Fibroblast of skin of right quadriceps (primary cell): ENCODE results near the gene TMEM164.

Source experiments
- DNase-seq: peaks from one replicate; pipeline ENCODE4 v3.0.0-alpha.2; 2013

TMEM164 gene

GRCh38 chrX:110215411-110215810 lies 212.5 kb downstream of the TMEM164 start:
- DNase-seq = no peak

GRCh38 chrX:110216027-110216426 lies 213.1 kb downstream of the TMEM164 start:
- DNase-seq = no peak

GRCh38 chrX:110218591-110218990 lies 215.7 kb downstream of the TMEM164 start:
- DNase-seq = peak; percentile 83

GRCh38 chrX:110219920-110220319 lies 217.0 kb downstream of the TMEM164 start:
- peak; percentile 42 for DNase-seq

- DNase-seq = no peak
Observed at GRCh38 chrX:110222497-110223257, 219.8 kb downstream of the TMEM164 start.

GRCh38 chrX:110224926-110225617 lies 222.2 kb downstream of the TMEM164 start:
- DNase-seq = no peak

- DNase-seq = peak; percentile 34
Observed at GRCh38 chrX:110226931-110227330, 224.0 kb downstream of the TMEM164 start.
